GM23248 (cell line): Measurements from ENCODE around the gene RABEP2.

Experiments
- EZH2 ChIP-seq: fragments of 200-600 bp; sonication (generic); IDR thresholded peaks from 2 replicates; pipeline ENCODE4 v1.6.1; 2018; ENCODE audit warnings: antibody characterized with exemption, mild to moderate bottlenecking; ENCODE audit not compliant: insufficient read depth, poor library complexity, severe bottlenecking
- EZH2phosphoT487 ChIP-seq: fragments of 200-600 bp; sonication (generic); IDR thresholded peaks from 2 replicates; pipeline ENCODE4 v1.6.1; 2018; ENCODE audit warnings: antibody characterized with exemption, moderate library complexity, mild to moderate bottlenecking, low read depth; ENCODE audit not compliant: insufficient read depth

DNA sequence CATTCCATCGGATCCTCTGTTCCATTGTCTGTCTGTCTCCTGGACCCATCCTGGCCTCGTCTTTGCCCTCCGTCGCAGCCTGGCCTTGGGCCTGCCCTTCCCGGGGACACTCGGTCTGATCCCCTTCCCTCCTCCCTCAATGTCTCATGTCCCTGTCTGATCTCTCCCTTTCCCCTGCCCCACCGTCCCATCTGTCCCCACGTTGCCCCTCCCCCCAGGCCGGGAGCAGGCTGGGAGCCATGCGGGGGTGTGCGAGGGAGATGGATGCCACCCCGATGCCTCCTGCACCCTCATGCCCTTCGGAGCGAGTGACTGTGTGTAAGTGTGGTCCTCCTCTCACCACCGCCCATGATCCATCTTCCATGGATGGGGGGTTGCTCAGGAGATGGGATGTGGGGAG is 52.1 kb downstream of the RABEP2 start:
- TF ChIP-seq EZH2 (no peak), EZH2phosphoT487 (no peak)
